Dedifferentiated amniotic fluid mesenchymal stem cell (primary cell): ENCODE data around the gene EPHA7.

ENCODE experiments used
- DNase-seq: peaks from one replicate; pipeline ENCODE4 v3.0.0-alpha.2; 2016; ENCODE audit errors: extremely low spot score

EPHA7 gene

DNA sequence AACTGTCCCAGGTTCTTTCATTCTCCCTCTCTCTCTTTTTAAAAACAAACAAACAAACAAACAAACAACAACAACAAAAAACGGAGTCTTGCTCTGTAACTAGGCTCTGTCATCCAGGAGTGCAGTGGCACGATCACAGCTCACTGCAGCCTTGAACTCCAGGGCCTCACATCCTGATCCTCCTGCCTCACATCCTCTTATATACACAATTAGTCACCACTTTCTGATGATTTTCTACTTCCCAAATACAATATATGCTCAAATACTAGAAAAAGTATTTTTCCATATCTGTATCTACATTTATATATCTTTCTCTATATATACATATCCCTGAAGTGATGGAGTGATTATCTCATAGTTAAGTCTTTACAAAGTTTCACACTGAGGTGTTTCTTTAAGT is 170.7 kb downstream of the EPHA7 start:
- no peak for DNase-seq

GRCh38 chr6:93243231-93243778 is 176.1 kb downstream of the EPHA7 start:
- DNase-seq, result no peak

DNA sequence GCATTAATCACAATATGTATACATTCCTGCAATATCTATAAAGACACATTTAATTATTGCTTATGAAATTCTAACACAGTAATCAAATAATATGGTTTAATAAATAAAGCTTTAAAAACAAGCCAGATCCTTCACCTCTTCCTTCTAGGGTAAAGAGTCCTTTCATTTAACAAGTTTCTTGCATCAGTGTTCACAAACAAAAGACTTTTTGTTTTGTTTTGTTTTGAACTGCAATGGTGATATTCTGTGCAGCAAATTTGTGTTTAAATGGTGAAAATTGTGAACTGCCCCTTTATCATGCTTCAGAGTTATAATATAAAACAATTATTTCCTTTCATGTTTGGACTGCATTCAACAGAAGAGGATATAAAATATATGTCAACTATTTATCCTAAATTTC is 177.3 kb downstream of the EPHA7 start:
- DNase-seq, result no peak

GRCh38 chr6:93238632-93239031 is 180.7 kb downstream of the EPHA7 start:
- DNase-seq, result no peak

DNA sequence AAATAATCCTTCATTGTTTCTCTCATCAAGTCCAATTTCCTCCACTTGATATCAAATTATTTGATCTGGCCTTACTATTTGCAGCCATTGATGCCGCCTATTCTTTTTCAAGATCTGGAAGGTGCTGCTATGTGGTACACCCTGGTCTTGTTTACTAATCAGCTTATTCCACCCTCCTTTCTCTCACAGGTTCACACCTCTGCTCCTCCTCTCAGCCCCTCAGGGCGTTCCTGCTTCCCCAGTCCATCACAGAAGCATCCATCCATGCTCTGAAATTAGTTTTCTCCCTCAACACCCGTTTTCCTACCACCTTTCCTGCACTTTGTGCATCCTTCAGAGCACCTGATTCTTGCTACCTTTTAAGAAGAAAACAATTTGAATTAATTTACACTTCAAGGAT is 183.6 kb downstream of the EPHA7 start:
- DNase-seq, result no peak

- DNase-seq, result no peak
Measured at GRCh38 chr6:93226822-93227221, 192.5 kb downstream of the EPHA7 start.

- DNase-seq, result no peak
Measured at GRCh38 chr6:93222071-93222851, 197.1 kb downstream of the EPHA7 start.

DNA sequence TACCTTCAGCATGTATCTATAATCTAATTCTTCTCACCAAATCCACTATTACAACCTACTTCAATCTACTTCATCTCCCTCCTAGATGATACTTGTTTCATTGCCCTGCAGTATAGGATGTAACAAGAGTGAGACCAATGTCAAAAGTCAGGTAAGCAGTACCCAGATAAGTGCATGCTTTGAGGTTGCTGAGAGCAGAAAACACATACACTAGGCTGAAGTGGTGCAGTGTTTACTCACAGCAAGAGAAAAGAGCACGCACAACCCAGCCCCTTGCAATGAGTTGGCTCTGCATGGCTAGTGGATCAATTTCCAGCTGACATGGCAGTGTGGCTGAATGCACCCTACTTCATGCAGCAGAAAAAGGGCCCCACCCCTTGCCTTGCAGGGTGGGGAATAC is 199.9 kb downstream of the EPHA7 start:
- no peak for DNase-seq

GRCh38 chr6:93218096-93218495 is 201.3 kb downstream of the EPHA7 start:
- no peak for DNase-seq

- no peak for DNase-seq
Measured at GRCh38 chr6:93213028-93213427, 206.3 kb downstream of the EPHA7 start.

DNA sequence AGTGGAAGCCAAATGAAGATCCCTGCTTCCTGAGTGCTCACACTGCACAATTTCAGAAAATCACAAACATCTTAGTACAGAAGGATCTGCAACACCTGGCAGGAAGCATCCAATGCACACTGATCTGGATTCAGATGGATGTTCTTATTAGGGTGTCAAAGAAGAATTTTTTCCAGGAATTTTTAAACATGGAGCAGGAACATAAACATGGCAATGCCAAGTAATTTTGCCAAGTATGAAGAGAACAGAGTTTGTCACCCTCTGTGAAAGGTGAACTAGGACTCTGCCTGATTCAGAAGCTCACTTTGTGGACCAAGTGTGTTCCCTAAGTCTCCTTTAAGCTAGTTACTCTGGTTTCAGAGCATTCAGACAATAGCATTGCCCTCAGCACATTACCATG is 208.5 kb downstream of the EPHA7 start:
- DNase-seq, result no peak

GRCh38 chr6:93209358-93209757 is 210.0 kb downstream of the EPHA7 start:
- DNase-seq, result no peak

DNA sequence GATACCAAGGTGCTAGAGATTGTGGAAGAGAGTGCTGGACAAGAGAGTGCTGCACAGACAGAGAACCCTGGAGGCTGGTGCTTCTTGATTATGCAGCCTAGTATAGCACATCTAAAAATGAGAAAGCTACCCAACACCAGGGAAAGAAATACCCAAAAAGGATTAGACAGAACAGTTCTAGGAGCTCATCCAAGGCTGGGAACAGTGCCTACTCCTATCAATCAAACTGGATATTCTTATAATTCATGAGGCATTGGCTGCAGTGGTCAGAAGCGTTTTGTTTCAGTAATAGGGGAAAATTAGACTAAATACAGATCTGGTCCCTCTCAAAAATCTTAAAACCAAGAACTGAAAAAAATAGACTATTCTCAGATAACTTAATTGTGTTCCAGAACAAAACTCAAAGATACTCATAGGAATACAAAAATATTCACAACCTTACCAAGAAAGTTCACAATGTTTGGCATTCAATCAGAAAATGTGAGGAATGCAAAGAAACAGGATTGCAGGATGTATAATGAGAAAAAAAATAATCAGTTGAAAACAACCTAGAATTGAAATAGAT is 222.9 kb downstream of the EPHA7 start:
- DNase-seq, result no peak

- no peak for DNase-seq
Measured at GRCh38 chr6:93194480-93194879, 224.9 kb downstream of the EPHA7 start.

- DNase-seq, result no peak
Measured at GRCh38 chr6:93193868-93194267, 225.5 kb downstream of the EPHA7 start.
